ENCODE results near the gene FHAD1.
A peak's percentile ranks its signal among the peaks of the same experiment; 100 is the strongest.
"Not testable (repeated sequence)": the region's sequence is repeated elsewhere in the genome, so short reads cannot be mapped to it uniquely, and the experiment has no call there.

The FHAD1 gene

DNA sequence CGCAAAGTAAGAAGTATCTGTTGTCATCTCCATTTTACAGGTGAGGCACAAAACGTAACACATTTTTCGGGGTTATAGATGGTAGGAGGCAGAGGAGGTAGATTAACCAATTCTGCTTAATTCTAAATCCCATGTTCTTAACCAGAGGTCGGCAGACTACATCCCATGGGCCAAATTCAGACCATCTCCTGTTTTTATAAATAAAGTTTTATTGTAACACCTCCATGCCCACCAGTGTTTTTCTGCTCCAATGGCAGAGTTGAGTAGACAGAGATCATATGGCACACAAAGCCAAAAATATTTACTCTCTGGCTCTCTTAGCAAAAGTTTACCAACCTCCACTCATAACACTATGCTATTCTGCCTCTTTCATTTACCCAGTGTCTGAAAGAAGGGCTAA, 30.9 kb downstream of the FHAD1 start:
- DNase-seq: no peak

DNA sequence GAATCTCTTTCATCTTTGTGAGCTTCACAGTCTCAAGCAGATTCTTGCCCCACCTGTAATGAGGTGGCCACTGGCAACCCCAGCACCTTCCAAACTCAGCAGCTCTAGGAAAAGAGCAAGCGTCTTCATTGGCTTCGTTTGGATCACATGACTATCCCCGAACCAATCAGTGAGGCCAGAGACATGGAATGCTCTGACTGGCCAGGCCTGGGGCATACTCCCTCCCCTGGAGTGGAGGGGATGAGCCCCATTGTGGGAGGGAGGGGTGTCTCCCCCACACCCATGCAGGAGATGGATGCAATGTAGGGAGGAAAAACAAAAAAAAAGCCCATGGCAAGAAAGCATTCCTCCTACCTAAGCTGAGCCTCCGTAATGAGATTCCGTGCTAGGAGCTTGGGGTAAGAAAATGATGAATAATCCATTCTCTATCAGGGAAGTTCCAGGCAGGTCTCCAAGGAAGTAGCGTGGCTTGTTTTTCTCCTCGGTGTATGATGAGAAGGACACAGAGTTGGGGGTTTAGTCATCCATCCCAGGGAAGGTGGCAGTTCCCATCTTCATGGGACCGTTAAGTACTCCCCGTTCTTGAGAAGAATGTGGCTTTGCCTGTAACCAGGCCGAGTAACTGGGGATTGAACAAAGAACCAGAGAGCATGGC, 32.7 kb downstream of the FHAD1 start:
- DNase-seq: no peak

DNA sequence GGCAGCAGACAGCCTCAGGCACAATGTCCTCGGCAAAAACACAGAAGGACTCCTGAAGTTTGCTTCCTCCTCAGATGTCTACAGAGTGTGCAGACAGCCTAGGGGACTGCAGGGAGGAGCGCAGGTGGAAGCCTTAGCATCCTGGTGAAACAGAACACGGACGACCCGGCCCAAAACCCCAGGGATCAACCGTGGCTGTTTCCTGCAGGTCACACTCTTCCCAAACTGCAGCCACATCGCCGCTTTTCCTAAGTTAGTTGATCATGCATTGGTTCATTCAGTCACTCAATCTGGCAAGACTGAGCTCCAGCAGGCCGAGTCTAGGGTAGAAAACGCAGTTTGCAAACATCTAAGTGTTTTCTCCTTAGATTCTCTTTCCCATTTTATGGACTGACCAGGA, 33.4 kb downstream of the FHAD1 start:
- DNase-seq: no peak

DNA sequence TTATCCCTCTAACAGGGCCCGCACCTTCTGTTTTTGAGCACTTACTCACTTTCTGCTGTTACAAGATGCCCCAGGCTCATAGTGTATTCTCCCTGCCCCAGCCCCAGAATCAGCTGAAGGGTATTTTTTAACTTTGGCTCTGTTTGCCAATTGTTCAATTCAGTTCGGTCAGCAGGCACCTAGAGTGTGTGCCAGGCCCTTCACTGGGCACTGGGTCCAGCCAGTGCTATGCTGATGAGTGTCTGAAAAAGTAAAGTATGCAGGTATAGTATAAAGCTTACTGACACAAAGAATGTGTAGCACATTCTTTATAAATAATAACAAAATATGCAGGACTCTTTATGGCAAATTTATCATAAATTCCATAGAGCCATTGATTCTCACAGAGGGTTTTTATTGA, 35.0 kb downstream of the FHAD1 start:
- no peak for DNase-seq

DNA sequence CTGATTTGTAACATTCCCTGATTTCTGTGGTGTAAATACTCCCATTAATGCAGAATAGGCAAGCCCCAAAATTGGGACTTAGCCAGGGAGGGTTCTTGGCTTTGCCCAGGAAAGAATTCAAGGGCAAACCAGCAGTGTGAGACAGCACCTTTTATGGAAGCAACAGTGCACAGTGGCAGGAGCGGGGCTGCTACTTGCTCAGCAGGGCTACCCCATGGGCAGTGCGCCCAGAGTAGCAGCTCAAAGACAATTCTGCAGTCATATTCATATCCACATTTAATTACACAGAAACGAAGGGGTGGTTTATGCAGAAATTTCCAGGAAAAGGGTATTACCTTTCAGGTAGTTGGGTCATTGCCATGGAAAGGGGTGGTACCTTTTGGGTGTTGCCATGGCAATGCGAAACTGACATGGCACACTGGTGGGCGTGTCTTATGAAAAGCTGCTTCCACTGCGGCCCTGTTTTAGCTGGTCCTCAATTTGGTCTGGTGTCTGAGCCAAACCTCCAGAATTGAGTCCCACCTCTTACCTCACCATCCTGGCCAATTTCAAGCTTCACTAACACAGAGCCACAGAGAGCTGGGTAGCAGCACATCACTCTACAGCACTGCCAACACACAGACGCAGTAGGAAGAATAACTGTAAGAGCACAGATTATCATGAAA, 35.9 kb downstream of the FHAD1 start:
- DNase-seq: no peak

DNA sequence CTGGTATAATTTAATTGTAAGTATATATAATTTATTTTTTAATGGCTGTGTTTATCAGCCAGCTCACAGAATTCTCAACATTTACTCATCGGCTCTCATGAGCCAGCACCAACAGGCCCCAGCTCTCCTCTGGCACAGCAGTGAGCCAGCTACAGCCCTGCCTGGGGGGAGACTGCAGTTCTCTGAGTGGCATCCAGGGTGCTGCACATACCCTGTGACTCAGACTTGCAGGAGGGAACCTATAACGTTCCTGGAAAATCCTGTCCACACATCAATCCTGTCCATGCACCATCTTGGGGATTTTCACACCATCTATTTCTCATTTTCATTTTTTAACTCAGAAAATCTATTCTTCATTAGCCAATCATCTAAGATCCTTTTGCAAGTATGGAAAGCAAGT, 36.5 kb downstream of the FHAD1 start:
- DNase-seq: no peak

DNA sequence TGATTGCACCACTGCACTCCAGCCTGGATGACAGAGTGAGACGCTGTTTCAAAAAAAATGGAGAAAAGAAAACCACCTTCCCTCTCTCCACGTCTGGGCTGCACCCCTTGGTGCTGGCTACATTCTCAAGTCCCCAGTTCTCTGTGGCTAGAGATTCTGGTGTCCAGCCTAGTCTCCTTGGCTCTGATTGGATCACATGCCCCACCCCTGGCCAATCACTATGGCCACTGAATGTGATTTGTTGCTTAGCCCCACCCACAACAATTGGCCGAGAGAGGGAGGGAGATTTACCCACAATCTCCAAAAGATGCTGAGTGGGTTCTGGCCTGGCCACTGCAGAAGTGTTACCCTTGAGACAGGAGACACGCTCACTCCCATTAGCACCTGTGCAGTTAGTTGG, 39.4 kb downstream of the FHAD1 start:
- DNase-seq: no peak

DNA sequence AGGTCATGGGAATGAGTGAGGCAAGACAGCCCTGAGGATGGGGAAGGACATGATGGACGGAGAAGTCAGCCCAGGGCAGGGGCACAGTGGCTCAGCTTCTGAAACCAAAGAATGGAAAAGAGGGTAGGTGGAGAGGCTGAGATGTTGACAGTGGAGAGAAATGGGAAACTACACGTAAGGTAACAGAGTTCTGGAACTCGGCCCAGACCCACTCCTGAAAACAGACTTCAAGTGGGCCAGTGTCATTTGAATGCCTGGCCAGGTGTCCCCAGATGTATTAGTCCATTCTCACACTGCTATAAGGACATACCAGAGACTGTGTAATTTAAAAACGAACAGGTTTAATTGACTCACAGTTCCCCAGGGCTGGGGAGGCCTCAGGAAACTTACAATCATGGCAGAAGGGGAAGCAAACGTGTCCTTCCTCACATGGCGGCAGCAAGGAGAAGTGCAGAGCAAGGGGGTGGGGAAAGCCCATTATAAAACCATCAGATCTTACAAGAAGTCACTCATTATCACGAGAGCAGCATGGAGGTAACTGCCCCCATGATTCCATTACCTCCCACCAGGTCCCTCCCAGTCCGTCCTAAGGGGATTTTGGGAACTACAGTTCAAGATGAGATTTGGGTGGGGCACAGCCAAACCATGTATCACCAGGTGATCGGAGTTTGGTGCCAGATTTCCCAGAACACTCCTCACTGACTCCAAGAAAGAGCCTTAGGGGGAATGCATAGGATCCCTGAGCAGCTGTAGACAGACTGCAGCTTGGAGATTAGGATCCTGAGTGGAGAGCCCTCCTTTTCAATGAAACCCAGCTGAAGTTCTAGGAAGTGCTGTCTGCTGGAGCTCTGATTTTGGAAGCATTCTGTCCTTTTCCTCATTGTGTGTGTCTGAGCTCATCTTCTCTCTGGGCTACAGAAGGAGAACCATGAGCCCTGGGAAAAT, 40.3 kb downstream of the FHAD1 start:
- DNase-seq: no peak

DNA sequence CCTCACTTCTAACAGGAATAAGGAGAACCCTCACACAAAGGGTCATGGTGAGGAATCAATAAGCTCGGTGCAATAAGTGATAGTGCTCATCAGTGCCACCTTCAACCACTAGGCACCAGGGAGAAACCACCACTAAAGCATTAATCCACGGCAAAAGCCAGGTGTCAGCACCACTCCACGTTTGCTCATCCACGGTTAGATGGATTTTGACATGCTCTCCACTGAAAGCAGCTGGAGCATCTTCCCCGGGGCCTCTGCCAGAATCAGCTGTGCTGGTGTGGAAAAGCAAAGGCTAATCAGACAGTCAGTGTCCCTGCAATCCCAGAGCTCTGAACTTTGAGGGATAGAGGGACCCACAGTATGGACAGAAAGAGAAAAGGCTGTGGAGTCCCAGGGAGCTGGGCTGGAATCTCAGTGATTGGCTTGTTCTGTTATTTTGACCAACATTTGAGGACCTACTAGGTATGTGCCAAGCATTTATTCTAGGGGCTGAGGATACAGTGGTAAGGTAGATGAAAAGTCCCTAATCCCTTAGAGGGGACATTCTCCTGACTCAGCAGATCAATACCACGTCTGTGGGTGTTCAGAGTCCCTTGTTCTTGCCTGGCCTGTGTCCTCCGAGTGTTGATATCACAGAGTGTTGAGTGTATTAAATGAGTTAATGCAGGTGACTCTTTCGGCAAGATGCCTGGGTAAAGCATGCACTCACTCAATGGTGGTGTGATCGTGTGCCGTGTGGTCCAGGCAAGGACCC, 41.3 kb downstream of the FHAD1 start:
- DNase-seq: no peak

DNA sequence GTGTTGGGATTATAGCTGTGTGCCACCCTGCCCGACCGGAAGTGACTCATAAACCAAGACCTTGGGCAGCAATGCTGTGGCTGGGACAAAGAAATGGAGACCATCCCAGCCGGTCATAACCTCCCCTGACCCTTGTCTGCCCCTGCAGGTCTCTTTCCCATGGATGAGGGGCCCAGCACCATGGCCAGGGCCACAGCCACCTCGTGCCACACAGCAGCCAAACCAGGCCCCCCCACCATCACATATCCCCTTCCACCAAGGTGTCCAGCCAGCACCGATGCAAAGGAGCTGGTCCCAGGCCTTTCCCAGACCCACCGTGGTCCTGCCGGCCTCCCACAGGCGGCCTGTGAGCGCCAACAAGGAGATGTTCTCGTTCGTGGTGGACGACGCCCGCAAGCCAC, 42.2 kb downstream of the FHAD1 start:
- no peak for DNase-seq

DNA sequence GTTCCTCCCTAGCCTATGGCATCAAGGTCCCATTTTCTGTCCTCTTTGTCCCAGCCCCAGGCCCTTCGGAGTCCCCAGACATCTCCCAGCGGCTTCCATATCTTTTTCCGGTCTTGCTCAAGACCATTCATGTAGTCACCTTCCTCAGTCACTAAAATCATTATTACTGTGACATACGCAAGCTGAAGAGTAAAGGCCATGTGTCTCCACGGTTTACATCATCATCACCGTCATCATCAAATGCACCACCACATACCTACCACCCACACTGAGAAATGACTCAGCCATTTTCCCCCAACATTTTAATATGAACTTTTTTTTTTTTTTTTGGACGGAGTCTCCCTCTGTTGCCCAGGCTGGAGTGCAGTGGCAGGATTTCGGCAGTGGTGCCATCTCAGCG, 43.4 kb downstream of the FHAD1 start:
- DNase-seq: no peak

DNA sequence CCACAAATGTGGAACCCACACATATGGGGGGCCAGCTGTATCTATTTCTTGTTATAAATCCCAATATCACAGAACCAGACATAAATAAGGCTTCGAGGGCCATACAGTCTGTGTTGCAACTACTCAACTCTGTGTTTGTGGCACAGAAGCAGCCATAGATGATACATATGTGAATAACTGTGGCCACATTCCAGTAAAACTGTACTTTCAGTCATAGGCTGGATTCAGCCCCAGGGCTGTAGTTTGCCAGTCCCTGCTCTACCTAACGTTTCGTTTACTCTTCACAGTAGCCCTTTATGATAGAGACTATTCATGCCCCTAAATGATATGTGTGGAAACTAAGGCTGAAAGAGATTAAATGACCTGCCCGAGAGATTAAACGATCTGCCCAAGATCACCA, 48.7 kb downstream of the FHAD1 start:
- no peak for DNase-seq

DNA sequence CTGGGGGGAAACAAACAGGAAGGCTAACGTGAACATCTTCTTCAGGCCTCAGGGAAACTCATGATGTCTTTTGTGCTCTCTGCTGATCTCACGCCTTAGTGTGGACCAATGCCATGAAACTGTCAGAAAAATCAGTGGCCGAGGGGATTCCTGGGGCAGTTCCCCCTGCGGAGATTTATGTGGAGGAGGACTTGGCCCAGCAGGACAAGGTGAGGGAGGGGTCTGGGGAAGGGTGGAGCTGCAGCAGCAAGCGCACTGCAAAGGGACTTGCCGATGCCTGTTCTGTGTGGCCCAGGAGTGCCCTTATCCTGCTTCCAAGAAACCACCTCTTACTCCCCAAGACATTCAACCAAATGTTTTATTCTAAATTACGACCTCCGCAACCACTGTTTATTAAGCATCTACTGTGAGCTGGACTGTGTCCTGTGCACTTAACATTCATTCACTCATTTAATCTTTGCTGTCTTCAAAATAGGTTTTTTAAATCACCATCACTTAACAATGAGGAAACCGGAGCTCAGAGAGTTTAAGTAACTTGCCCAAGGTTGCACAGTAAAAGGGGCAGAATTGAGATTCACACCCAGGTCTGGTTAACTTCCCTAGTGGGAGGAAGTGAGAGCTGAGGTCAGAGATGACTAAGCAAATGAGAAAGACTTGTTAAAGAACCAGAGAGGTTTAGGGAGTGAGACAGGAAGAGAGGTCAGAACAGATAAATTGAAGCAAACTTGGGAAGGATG, 49.7 kb downstream of the FHAD1 start:
- no peak for DNase-seq

DNA sequence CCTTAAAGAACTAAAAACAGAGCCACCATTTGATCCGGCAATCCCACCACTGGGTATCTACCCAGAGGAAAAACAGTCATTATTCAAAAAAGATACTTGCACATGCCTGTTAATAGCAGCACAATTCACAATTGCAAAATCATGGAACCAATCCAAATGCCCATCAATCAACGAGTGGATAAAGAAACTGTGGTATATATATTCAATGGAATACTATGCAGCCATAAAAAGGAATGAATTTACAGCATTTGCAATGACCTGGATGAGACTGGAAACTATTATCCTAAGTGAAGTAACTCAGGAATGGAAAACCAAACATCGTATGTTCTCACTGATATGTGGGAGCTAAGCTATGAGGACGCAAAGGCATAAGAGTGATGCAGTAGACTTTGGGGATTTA, 51.0 kb downstream of the FHAD1 start:
- not testable (repeated sequence) for DNase-seq

DNA sequence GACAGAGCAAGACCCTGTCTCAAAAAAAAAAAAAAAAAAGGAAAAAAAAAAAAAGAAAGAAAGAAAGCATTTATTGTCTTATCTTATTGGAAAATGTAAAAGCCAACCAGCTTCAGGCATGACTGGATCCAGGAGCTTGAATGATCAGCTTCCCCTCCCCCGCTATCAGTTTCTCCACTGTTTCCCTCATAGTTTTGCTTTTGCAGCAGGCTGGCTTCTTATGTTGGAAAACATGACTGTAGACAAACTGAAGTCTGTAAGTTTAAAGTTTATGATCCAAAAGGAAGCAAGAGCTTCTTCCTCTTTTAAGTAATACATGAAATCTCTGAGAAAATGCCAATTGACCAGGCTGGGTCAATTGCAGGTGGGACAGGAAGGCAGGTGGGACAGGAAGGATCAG, 52.2 kb downstream of the FHAD1 start:
- no peak for DNase-seq

DNA sequence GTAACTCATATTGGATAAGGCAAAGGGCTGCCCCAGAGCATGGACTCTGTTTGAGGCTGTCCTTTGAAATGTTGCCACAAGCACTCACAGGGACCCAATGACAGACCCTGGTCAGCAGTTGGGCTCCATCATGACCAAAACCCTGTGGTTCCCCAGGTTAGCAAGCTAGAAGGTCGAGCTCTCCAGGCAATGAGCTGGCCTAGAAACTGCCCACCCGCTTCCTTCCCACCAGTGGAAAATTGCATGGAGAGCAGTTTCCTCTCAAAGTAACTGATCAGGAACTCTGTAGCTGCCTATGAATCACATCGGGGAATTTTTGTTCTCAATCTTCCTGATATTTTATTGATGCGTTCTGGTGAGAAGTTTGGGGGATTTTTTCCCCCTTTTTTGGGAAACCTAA, 52.8 kb downstream of the FHAD1 start:
- DNase-seq: no peak

DNA sequence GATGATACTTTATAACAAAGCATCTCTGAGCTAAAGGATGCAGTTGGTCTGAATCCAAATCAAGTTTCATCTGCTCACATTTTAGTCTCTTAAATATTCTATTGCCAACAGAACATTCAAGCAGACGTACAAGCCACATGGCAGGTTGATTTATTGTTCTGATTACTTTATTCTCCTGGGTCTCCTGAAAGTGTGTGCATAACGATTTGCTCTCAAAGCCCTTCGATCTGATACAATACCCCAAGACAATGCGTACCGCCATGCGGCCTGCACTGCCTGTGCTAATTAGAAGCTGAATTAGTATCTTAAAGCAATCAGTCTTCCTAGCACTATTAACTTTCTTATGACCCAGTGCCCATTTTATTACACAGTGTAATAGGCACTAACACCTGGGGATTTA, 56.9 kb downstream of the FHAD1 start:
- no peak for DNase-seq

DNA sequence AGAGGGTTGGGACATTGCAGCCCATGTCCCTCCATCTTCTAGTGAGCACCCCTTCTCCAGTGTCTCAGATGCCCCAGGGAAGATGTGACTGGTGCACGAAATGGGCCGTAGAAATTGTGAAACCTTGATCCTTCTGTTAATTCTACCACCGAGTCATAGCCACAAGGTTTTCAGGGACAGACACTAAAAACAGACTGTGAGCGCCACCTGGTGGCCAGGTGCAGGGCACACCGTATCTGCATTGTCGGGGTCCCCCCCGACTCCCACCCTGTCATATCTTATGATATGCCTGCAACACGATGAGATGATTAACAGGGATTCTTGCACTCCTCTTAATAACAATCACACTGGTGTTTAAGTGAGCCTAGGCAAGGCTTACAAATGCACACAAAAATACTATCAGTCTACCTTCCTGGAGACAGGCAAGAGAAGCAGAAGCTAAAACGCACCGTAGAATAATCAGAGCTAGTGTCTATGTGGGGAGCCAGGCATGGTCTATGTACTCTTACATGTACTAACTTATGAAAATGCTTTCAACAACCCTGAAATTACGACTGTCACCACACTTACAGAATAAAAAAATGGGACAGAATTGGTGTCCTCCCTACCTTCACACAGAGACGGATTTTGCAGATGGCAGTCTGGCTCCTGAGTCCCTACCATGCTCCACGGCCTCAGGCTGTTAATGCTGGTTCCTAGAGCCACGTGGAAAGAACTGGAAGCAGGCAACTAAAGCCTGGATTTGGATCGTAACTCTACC, 57.9 kb downstream of the FHAD1 start:
- peak; percentile 44 to 79 for DNase-seq

DNA sequence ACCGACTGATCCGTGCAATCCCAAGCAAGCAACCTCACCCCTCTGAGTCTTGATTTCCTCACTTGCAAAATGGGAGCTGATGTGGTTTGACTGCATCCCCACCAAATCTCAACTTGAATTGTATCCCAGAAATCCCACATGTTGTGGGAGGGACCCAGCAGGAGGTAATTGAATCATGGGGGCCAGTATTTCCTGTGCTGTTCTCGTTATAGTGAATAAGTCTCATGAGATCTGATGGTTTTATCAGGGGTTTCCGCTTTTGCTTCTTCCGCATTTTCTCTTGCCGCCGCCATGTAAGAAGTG, 58.4 kb downstream of the FHAD1 start:
- no peak for DNase-seq

DNA sequence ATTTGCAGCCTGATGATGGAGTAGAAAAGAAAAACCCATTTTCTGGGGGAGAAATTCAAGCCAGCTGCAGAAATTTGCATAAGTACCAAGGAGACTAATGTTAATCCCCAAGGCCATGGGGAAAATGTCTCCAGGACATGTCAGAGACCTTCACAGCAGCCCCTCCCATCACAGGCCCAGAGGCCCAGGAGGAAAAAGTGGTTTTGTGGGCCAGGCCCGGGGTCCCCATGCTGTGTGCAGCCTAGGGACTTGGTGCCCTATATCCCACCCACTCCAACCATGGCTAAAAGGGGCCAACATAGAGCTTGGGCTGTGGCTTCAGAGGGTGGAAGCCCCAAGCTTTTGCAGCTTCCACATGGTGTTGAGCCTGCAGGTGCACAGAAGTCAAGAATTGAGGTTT, 59.3 kb downstream of the FHAD1 start:
- DNase-seq: not testable (repeated sequence)

DNA sequence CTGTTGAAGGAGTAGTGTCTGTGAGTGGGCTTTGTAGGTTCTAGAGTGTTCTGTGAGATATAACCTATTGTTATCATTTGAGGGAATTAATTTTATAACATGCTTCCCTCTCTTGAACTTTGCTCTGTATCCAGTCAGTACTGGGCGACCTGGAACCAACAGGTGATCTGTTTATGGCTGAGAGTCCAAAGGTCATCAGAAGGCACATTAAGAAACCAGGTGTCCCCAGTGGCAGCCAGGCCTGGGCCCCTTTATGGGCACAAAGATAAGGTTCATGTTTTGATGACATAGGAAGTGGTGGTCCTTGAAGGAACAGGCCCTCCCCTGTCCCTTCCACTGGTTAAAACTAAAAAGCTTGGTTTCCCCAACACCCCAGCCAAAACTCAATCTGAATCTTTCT, 61.1 kb downstream of the FHAD1 start:
- peak in 1 of 2 experiments; percentile 38 for DNase-seq

DNA sequence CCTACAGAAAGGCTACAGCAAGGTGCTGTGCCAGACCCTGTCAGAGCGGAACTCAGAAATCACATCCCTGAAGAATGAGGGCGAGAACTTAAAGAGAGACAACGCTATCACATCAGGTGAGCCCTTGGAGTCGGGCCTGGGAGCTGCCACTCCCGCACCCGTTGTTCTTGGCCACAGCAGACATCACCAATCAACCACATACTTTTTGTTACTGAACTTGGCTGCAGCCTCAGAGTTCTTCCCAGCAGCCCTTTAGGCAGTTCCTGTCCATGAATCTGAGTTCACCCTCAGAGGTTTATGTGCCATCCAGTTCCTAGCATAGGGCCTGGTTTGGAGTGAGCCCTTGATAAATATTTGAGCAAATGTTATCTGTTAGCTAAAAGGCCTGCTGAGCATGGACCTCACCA, 61.6 kb downstream of the FHAD1 start:
- no peak for DNase-seq

Measured in NCI-H526 (cell line).